GM18867 (cell line): Measurements from ENCODE around the gene PCDHAC1.
"Not testable (repeated sequence)": the region's sequence is repeated elsewhere in the genome, so short reads cannot be mapped to it uniquely, and the experiment has no call there.

Experiments used
- ATAC-seq: cut with Tn5 transposase; IDR thresholded peaks from one replicate; pipeline ENCODE4 v1.9.1; 2021; ENCODE audit warnings: mild to moderate bottlenecking, moderate library complexity; ENCODE audit not compliant: unreplicated experiment

PCDHAC1 gene, protein sequence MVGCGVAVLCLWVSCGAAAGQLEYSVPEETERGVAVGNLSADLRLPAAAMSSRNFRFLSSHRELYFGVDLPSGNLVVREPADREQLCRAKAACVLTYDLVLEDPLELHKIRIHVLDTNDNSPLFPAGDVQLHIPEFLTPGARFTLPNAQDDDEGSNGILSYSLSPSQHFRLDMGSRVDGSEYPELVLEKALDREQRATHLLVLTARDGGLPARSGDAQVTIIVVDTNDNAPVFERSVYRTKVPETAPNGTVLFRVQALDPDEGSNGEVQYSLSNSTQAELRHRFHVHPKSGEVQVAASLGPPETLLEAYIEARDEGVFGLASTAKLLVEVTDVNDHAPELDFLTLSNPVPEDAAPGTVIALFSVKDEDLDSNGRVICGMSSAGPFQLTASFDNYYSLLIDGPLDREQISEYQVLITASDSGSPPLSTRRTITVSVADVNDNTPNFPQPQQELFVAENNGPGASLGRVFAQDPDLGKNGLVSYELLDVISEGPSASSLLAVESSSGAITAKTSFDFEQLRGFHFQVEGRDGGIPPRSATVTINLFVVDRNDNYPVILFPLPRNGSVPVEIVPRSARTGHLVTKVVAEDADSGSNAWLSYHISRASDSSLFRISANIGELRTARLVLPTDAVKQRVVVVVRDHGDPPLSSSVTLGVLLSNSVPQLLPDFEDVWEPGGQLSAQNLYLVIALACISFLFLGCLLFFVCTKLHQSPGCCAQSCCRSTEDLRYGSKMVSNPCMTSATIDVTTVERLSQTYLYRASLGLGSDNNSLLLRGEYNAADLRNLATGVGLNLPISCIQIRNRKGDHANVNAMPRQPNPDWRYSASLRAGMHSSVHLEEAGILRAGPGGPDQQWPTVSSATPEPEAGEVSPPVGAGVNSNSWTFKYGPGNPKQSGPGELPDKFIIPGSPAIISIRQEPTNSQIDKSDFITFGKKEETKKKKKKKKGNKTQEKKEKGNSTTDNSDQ

DNA sequence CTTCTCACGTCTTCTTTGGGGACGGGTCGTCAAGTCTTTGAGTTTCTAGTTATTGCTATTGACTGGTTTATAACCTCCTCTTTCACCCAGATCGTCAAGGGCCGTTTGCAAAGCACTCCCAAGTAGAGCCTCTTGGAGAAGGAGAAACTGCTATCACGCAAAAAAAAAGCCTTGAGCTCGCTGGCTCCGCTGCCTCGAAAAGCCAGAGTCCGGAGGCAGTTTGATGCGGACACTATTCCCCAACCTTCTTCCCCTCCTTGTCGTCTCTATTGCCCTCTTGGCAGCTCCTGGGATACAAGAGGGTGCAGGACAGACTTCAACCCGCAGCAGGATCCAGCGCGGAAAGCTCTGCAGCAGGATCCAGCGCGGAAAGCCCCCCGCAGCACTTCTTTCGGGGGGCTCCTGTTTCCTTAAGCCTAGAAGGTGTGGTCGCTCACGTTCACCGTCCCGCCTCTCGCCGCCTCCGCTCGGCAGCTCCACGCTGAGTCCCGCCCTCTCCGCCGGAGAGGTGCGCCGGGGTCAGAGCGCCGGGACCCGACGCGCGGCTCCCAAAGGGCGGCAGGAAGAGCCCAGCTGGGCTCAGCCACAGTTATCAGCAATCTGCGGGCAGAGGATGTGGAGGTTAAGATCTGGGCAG lies at the start of gene PCDHAC1:
Gene PCDHAC1 (plus strand): TSS at position 494 of the 637 bp plus-strand sequence. CDS start 594 bp downstream, outside the sequence.
- no peak for ATAC-seq

DNA sequence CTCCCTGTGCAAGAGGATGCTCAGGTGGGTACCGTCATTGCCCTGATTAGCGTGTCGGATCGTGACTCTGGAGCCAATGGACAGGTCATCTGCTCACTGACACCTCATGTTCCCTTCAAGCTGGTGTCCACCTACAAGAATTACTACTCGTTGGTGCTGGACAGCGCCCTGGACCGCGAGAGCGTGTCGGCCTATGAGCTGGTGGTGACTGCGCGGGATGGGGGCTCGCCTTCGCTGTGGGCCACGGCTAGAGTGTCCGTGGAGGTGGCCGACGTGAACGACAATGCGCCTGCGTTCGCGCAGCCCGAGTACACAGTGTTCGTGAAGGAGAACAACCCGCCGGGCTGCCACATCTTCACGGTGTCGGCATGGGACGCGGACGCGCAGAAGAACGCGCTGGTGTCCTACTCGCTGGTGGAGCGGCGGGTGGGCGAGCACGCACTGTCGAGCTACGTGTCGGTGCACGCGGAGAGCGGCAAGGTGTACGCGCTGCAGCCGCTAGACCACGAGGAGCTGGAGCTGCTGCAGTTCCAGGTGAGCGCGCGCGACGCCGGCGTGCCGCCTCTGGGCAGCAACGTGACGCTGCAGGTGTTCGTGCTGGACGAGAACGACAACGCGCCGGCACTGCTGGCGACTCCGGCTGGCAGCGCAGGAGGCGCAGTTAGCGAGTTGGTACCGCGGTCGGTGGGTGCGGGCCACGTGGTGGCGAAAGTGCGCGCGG lies 49.4 kb upstream of the PCDHAC1 start:
- ATAC-seq, result not testable (repeated sequence)

DNA sequence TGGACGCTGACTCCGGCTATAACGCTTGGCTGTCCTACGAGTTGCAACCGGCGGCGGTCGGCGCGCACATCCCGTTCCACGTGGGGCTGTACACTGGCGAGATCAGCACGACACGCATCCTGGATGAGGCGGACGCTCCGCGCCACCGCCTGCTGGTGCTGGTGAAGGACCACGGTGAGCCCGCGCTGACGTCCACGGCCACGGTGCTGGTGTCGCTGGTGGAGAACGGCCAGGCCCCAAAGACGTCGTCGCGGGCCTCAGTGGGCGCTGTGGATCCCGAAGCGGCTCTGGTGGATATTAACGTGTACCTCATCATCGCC lies 48.9 kb upstream of the PCDHAC1 start:
- no peak for ATAC-seq

DNA sequence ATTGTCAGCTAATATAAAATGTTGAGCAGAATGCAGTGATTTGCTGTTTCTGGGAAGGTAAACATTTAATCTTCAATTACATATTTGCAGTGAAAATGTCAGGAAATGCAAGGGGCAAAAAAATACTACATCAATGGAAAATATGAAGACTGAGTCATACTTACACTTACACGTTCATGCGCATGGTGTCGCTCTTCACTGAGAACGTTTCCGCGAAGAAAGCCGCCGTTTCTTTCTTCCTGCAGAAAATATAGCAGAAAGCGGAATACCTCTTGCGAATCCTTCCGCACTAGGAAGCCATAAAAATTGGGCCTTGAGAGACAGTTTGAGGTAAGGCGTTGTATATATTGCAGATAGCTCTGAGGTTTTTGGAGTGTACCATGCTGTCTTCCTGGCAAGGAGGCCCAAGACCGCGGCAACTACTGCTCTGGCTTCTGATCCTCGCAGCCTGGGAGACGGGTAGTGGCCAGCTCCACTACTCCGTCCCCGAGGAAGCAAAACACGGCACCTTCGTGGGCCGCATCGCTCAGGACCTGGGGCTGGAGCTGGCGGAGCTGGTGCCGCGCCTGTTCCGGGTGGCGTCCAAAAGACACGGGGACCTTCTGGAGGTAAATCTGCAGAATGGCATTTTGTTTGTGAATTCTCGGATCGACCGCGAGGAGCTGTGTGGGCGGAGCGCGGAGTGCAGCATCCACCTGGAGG lies 44.1 kb upstream of the PCDHAC1 start, which contains the start of gene PCDHA13:
Gene PCDHA13 (plus strand): TSS at position 236 of the 702 bp plus-strand sequence. CDS start 145 bp downstream, at position 381.
- ATAC-seq, result no peak

DNA sequence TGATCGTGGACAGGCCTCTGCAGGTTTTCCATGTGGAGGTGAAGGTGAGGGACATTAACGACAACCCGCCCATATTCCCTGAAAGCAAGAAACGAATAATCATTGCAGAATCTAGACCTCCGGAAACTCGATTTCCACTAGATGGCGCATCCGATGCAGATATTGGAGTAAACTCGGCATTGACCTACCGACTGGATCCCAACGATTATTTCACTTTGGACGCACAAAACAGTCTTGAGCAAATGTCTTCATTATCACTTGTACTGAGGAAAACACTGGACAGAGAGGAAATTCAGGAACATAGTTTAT lies 43.6 kb upstream of the PCDHAC1 start:
- no peak for ATAC-seq

DNA sequence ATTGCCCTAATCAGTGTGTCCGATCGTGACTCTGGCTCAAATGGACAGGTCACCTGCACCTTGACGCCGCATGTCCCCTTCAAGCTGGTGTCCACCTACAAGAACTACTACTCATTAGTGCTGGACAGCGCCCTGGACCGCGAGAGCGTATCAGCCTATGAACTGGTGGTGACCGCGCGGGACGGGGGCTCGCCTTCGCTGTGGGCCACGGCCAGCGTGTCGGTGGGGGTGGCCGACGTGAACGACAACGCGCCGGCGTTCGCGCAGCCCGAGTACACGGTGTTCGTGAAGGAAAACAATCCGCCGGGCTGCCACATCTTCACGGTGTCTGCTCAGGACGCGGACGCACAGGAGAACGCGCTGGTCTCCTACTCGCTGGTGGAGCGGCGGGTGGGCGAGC lies 42.7 kb upstream of the PCDHAC1 start:
- ATAC-seq, result no peak

DNA sequence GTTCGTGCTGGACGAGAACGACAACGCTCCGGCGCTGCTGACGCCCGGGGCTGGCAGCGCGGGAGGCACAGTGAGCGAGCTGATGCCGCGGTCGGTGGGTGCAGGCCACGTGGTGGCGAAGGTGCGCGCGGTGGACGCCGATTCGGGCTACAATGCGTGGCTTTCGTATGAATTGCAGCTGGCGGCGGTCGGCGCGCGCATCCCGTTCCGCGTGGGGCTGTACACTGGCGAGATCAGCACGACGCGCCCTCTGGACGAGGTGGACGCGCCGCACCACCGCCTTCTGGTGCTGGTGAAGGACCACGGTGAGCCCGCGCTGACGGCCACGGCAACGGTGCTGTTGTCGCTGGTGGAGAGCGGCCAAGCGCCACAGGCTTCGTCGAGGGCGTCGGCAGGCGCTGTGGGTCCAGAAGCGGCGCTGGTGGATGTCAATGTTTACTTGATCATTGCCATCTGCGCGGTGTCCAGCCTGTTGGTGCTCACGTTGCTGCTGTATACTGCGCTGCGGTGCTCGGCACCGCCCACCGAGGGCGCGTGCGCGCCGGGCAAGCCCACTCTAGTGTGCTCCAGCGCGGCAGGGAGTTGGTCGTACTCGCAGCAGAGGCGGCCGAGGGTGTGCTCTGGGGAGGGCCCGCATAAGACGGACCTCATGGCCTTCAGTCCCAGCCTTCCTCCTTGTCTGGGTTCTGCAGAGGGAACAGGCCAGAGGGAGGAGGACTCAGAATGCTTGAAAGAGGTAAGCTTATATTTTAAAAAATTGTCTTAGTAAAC lies 42.0 kb upstream of the PCDHAC1 start:
- ATAC-seq, result no peak

DNA sequence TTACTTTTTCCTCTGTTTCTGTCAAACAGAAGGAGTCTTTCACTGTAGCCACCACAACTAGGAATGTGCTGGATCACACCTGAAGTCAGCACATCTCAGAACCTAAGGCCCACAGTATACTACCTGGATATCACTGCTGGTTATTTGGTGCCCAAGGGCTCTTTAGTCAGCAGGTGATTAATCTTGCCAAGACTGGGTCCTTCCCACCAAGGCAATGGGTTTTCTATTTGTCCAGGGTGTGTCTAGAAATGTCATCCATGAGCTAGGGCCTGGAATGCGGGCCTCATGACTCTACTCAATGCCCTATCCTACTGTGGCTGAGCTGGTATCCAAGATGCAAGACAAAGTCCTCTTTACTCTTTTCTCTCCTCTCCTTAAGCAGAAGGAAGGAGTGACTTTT lies 9.8 kb upstream of the PCDHAC1 start:
- no peak for ATAC-seq

DNA sequence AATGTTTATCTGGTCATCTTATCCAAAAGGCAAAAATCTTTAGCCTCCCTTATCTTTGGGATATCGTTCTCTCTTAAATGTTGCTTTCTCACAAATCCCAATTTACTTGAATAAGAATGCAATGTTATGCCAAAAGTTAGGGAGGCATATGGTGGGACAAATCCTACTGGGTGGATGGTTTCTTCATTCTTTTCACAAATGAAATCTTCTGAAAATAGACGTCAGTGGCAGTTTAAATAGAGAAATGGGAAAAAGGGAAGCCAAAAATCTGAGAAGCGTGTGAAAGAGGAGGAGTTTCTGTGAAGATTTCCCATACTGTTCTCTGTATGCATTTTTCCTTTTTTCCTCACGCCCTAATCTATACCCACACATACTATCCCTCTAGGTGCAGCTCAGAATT lies 2.5 kb upstream of the PCDHAC1 start:
- no peak for ATAC-seq

DNA sequence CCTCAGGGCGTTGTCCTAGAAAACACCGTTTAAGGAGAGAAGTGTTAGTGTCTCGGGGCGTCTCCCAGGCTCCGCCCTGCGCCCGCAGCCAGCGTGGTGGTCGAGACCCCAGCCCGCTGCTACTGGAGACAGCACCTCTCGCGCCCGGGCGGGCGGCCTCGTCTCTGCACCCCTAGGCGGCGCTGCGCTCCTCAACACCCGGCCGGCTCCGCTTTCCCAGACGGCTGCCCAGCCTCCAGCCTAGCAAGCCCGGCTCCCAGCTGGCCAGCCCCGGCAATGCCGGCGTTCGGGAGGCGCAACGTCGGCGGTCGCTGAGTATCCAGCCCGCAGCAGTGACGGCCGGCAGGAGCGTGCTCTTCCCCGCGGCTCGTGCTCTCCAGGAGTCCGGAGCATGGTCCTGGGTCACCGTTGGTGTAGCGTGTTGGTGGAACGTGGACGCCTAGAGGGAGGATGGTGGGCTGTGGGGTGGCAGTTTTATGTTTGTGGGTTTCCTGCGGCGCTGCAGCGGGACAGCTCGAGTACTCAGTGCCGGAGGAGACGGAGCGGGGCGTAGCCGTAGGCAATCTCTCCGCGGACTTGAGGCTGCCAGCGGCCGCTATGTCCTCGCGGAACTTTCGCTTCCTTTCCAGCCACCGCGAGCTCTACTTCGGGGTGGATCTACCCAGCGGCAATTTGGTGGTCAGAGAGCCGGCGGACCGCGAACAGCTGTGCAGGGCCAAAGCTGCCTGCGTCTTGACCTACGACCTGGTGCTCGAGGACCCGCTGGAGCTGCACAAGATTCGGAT lies 536 bp downstream of the PCDHAC1 start:
- no peak for ATAC-seq

DNA sequence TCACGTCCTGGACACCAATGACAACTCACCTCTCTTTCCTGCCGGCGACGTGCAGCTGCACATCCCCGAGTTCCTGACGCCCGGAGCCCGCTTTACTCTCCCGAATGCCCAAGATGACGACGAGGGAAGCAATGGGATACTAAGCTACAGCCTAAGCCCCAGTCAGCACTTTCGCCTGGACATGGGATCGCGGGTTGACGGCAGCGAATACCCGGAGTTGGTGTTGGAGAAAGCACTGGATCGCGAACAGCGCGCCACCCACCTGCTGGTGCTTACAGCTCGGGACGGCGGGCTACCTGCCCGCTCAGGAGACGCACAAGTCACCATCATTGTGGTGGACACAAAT lies 1.1 kb downstream of the PCDHAC1 start:
- ATAC-seq, result no peak

DNA sequence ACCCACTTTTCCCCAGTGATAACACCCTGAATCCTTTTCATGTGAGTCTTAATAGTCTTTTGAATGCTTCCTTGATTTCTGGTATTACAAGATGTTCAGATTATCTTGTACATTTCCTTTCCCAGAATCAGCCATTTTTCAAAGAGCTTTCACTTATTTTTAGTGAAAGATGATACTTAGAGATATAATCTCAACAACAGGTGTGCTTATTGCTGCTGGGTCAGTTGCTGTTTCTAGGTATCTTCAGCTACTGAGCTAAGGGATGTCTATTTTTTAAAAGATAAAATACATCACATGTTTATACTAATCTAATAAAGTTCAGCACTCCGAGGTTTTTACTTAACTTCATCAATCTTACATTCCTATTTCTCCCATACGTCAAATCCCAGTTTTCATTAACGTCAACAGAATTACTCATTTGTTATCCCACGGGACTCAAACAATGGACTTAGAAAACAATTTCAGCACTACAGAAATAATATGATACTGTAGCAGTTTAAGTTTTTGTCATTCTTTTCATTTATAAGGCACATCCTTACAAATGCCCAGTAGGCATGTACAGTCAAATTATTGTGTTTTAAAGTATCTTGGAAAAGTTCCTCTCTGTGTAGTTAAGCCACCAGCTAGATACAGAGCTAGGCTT lies 9.0 kb downstream of the PCDHAC1 start:
- ATAC-seq, result no peak

DNA sequence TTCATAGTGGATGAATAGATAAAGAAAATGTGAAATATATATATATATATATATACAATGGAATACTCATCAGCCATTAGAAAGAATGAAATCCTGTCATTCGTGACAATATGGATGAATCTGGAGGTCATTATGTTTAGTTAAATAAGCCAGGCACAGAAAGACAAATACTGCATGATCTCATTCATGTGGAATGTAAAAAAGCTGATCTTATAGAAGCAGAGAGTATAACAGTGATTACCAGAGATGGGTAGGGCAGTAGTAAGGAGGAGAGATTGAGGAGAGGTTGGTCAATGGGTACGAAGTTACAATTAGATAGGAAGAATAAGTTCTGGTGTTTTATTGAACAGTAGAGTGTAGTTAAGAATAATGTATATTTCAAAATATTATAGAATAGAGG lies 20.5 kb downstream of the PCDHAC1 start:
- no peak for ATAC-seq

DNA sequence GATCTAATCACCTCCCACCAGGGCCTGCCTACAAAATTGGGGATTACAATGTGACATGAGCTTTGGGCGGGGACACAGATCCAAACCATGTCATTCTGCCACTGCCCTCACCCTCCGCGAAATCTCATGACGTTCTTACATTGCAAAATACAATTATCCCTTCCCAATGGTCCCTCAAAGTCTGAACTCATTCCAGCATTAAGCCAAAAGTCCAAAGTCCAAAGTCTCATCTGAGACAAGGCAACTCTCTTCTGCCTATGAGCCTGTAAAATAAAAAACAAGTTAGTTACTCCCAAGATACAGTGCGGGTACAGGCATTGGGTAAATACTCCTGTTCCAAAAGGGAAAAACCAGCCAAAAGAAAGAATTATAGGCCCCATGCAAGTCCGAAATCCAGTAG lies 25.5 kb downstream of the PCDHAC1 start:
- ATAC-seq, result no peak

DNA sequence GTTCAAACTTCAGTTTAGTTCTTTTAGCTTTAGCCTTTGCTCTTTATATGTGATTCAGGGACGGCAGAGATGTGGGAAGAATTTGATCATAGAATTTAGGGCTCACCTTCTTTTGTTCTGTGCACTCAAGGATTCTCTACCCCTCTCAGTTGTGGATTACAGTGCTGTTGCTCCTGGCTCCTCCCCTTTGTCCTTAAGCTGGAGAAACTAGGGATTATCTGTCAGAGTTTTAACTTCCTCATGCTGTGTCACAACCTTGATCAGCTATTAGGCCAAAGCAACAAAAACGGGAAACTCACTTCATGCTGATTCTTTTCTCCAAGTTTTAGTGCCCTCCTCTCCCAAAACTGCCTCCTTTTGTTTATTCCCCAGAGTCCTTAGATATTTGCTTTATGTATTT lies 27.1 kb downstream of the PCDHAC1 start:
- ATAC-seq, result no peak

DNA sequence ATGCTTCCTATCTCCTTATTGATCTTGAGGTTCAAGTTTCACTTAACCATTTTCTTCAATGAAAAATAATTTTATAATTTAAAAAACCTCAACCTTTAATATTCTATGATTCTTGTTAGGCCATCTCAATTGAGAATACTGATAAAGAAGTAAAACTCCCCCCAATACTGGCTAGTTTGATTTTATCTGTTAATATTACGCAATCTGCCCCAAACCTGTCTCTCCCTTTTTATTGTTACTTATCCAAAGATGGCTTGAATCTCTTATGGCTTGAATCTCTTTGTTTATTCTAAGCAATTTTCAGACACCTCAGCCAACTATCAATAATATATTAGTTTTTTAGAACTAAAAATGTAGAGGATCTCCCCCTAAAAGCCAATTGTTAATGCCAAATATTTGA lies 36.1 kb downstream of the PCDHAC1 start:
- ATAC-seq, result no peak

DNA sequence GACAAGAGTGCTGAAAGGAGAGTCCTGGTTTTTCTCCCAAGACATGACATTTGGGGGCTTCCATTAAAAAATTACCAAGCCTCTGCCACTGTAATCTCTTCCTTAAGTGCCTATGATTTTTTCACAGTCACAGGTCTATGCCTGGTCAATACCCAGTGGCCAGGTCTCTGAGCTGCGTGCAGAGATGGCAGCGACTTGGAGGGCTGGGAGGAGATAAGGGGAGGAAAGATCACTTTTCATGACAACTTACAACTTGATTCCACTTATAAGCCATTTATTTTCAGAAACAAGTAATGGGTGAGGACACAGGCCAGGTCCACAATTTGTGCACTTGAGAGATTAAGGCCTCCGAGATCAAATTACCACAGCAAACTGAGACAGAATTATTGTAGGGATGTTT lies 38.3 kb downstream of the PCDHAC1 start:
- no peak for ATAC-seq

DNA sequence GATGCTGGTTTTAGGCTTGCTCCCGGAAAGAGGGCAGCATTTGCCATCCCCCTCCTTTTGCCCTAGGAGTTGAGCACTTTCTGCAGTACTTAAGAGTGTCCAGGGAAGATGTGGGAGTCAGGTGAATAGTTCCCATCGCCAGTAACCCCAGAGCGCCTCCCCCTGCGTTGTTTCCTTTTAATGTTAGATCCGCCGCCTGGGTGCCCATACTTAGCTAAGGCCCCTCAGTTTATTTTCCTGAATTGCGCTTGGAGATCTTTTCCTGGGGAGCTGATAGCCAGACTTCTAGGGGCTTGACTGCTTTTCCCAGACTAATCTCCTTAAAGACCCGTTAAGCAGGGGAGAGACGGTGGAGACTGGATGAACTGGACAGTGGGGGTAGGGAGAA lies 39.8 kb downstream of the PCDHAC1 start:
- no peak for ATAC-seq
